K562 (cell line): ENCODE results near the gene SHANK3. TPM values are rescaled to one million over a fixed set of nuclear protein-coding genes. Genes with fewer than 3 reads are reported as not detected.

Source experiments
- ATAC-seq: fragments of 200-7000 bp; cut with Tn5 transposase; 3 replicates; pipeline ENCODE4 v1.9.1; 2020; ENCODE audit warnings: moderate library complexity
- BruUV-seq: library from RNA; stranded (reverse); fragments of 400-500 nt; replicated peaks from 2 replicates; lab custom pipeline; 2021; lab: Mats Ljungman, UMichigan
- CTCF ChIA-PET: fragments of 300-600 bp; formaldehyde crosslinking; extraction: SDS; loops from one replicate; lab custom pipeline; 2021; ENCODE audit warnings: low intra/inter-chr PET ratio; lab: Yijun Ruan, JAX
- POLR2A ChIA-PET: fragments of 300-600, 350-650 bp; sonication (Branson Sonifier 250); formaldehyde crosslinking; extraction: SDS; loops from one replicate; lab custom pipeline; 2021; ENCODE audit warnings: antibody characterized with exemption, inconsistent platforms; lab: Yijun Ruan, JAX
- DNase-seq, 4 experiments: peaks; one replicate each; pipeline versions ENCODE4 v3.0.0 to v3.0.0-alpha.2; 2011 to 2018; ENCODE audit warnings: low spot score in 3 of 4, mixed read lengths in 3 of 4; ENCODE audit errors: extremely low read depth in 1 of 4
- FAIRE-seq: peaks from 2 replicates; lab custom pipeline; 2011; peaks lifted over from hg19 to GRCh38; lab: Jason Lieb, UNC
- H2AFZ ChIP-seq: 2 replicates; pipeline ENCODE4 v1.6.0; 2011; ENCODE audit warnings: low read depth, low read length, control low read depth, inconsistent platforms
- H3K27ac ChIP-seq: fragments of 200-600 bp; 3 replicates; pipeline ENCODE4 v1.8.0; 2011; ENCODE audit warnings: low read depth, mild to moderate bottlenecking, control low read depth, inconsistent platforms, low read length, moderate library complexity, mixed read lengths; ENCODE audit errors: extremely low read depth
- H3K27me3 ChIP-seq, 2 experiments: fragments of 300-600 bp in 1 of 2; 2 replicates in 1 of 2; 3 replicates in 1 of 2; pipeline versions ENCODE4 v1.6.0 to v1.8.0; 2011; ENCODE audit warnings: inconsistent platforms in 2 of 2, low read length in 2 of 2, mild to moderate bottlenecking in 1 of 2, mixed read lengths in 1 of 2, moderate library complexity in 1 of 2; ENCODE audit not compliant: control insufficient read depth in 2 of 2, insufficient read depth in 2 of 2
- H3K36me3 ChIP-seq: fragments of 300-600 bp; 3 replicates; pipeline ENCODE4 v1.8.0; 2011; ENCODE audit warnings: mild to moderate bottlenecking, low read length, inconsistent platforms; ENCODE audit not compliant: control insufficient read depth, insufficient read depth
- H3K4me1 ChIP-seq, 2 experiments: fragments of 200-600 bp in 1 of 2; replicated peaks in 1 of 2; 2 replicates in 1 of 2; 3 replicates in 1 of 2; pipeline versions ENCODE4 v1.5.1 to v1.8.0; 2011; ENCODE audit warnings: inconsistent platforms in 2 of 2, low read length in 2 of 2, mild to moderate bottlenecking in 1 of 2, mixed read lengths in 1 of 2, moderate library complexity in 1 of 2; ENCODE audit not compliant: control insufficient read depth in 2 of 2, insufficient read depth in 2 of 2
- H3K4me2 ChIP-seq: 2 replicates; pipeline ENCODE4 v1.6.1; 2011; ENCODE audit warnings: low read length, control low read depth, inconsistent platforms, mixed read lengths; ENCODE audit not compliant: insufficient read depth
- H3K4me3 ChIP-seq: fragments of 200-600 bp; sonication (generic), shearing (Covaris generic); 2 replicates; pipeline ENCODE4 v1.5.1; 2016; ENCODE audit warnings: control low read depth, inconsistent platforms
- H3K79me2 ChIP-seq: fragments of 200-600 bp; 3 replicates; pipeline ENCODE4 v1.8.0; 2011; ENCODE audit warnings: low read length, inconsistent platforms; ENCODE audit not compliant: control insufficient read depth, insufficient read depth
- H3K9ac ChIP-seq, 2 experiments: 2 replicates each; pipeline versions ENCODE4 v1.6.0 to v1.6.1; 2011; ENCODE audit warnings: low read depth in 2 of 2, low read length in 2 of 2, control low read depth in 1 of 2, inconsistent platforms in 1 of 2, mild to moderate bottlenecking in 1 of 2, mixed read lengths in 1 of 2; ENCODE audit not compliant: insufficient read depth in 1 of 2
- H3K9me1 ChIP-seq: one replicate; pipeline ENCODE4 v1.6.0; 2011; ENCODE audit warnings: inconsistent platforms, mild to moderate bottlenecking, low read length, moderate library complexity; ENCODE audit not compliant: control insufficient read depth, insufficient read depth
- H3K9me3 ChIP-seq: replicated peaks from 2 replicates; pipeline ENCODE4 v1.5.1; 2011; ENCODE audit warnings: low read depth, low read length, inconsistent platforms; ENCODE audit not compliant: control insufficient read depth, insufficient read depth
- H4K20me1 ChIP-seq: replicated peaks from 2 replicates; pipeline ENCODE4 v1.6.1; 2011; ENCODE audit warnings: low read length, inconsistent platforms, mixed read lengths; ENCODE audit not compliant: control insufficient read depth, insufficient read depth
- ARHGAP35 ChIP-seq: fragments of 450-650 bp; IDR thresholded peaks from 2 replicates; pipeline ENCODE4 v1.6.1; 2018; ENCODE audit not compliant: partially characterized antibody
- BCL6 ChIP-seq: fragments of 250-450 bp; sonication (Bioruptor Pico); IDR thresholded peaks from 2 replicates; pipeline ENCODE4 v1.4.0; 2020
- EP400 ChIP-seq: fragments of 450-650 bp; IDR thresholded peaks from 2 replicates; pipeline ENCODE4 v1.6.1; 2017; ENCODE audit warnings: antibody characterized with exemption, mild to moderate bottlenecking, moderate library complexity
- ETV1 ChIP-seq: fragments of 450-650 bp; conservative IDR thresholded peaks from 2 replicates; pipeline ENCODE4 v1.6.1; 2016; ENCODE audit warnings: missing genetic modification characterization, control low read depth, low read depth, missing compliant biosample characterization
- KAT2B ChIP-seq: IDR thresholded peaks from one replicate; pipeline ENCODE4 v1.6.1; 2012; ENCODE audit warnings: low read depth, mild to moderate bottlenecking, control low read depth, inconsistent platforms, low read length, moderate library complexity
- KDM4B ChIP-seq, 2 experiments: fragments of 450-650 bp in 1 of 2; sonication (generic) in 1 of 2; IDR thresholded peaks; 2 replicates each; pipeline ENCODE4 v1.6.1; 2016 to 2017; ENCODE audit warnings: borderline replicate concordance in 2 of 2, antibody characterized with exemption in 1 of 2, low read depth in 1 of 2, mild to moderate bottlenecking in 1 of 2
- MAFF ChIP-seq: IDR thresholded peaks from 2 replicates; pipeline ENCODE4 v1.6.1; 2012; ENCODE audit warnings: low read length, improper control_type of control experiment
- MAZ ChIP-seq, 2 experiments: fragments of 450-650 bp in 1 of 2; sonication (generic) in 1 of 2; formaldehyde crosslinking; IDR thresholded peaks in 1 of 2; conservative IDR thresholded peaks in 1 of 2; 2 replicates each; pipeline versions ENCODE4 v1.4.0 to v1.5.0; 2020; ENCODE audit warnings: mild to moderate bottlenecking in 1 of 2, missing genetic modification reagents in 1 of 2
- NUFIP1 ChIP-seq: fragments of 450-650 bp; IDR thresholded peaks from 2 replicates; pipeline ENCODE4 v1.6.1; 2018; ENCODE audit not compliant: partially characterized antibody
- ZNF124 ChIP-seq: sonication (generic); formaldehyde crosslinking; IDR thresholded peaks from 2 replicates; pipeline ENCODE4 v1.8.1; 2022; ENCODE audit warnings: missing genetic modification reagents
- ZNF695 ChIP-seq: fragments of 450-650 bp; formaldehyde crosslinking; IDR thresholded peaks from 2 replicates; pipeline ENCODE4 v1.4.0; 2020; ENCODE audit warnings: mild to moderate bottlenecking, moderate library complexity
- WGBS: fragments of 100-300 bp; shearing (Covaris generic); methylation state at CpG from one replicate; pipeline ENCODE4 v1.1.6; 2016; ENCODE audit warnings: low coverage, mixed read lengths; ENCODE audit not compliant: insufficient coverage; ENCODE audit errors: missing lambda C conversion rate; 5-methylcytosine and 5-hydroxymethylcytosine counted together
- in situ Hi-C: fragments of 300-500 bp; cut with MboI; formaldehyde crosslinking; loops from 4 replicates; pipeline ENCODE4 v1.15.0; 2018; ENCODE audit warnings: inconsistent platforms, mixed read lengths
- intact Hi-C: fragments of 100-400 bp; cut with micrococcal nuclease; formaldehyde crosslinking; loops from 2 replicates; pipeline ENCODE4 v1.14.2; 2022
- polyA plus RNA-seq, 8 experiments: library from polyadenylated mRNA; depleted of rRNA in 4 of 8; stranded (reverse) in 5 of 8; unstranded in 3 of 8; fragments of >200 nt; fragmentation: Nextera tagmentation in 2 of 8; fragmentation: Illumina TruSeq in 1 of 8; extraction: Ambion mirVana in 2 of 8; extraction: Trizol in 1 of 8; gene quantifications; 2 replicates each; pipeline versions ENCODE4 v1.2.1 to v1.2.3, GENCODE V29; 2011 to 2014; ENCODE audit warnings: inconsistent platforms in 1 of 8, missing spikeins in 1 of 8
- total RNA-seq, 7 experiments: library from RNA; depleted of rRNA in 6 of 7; stranded (reverse); fragments of >200 nt in 6 of 7; fragmentation: Illumina TruSeq in 2 of 7; extraction: Trizol in 2 of 7; gene quantifications; 2 replicates each; pipeline versions ENCODE4 v1.2.1 to v1.2.3, GENCODE V29; 2011 to 2021; ENCODE audit warnings: low replicate concordance in 1 of 7
- TF ChIP-seq, protein P1 (sequence below): fragments of 450-650 bp; IDR thresholded peaks from 2 replicates; pipeline ENCODE4 v1.6.1; 2016
- TF ChIP-seq, protein P2 (sequence below), 2 experiments: fragments of 450-650 bp in 1 of 2; sonication (generic) in 1 of 2; formaldehyde crosslinking in 1 of 2; IDR thresholded peaks in 1 of 2; conservative IDR thresholded peaks in 1 of 2; 2 replicates each; pipeline versions ENCODE4 v1.6.1 to v1.8.1; 2016 to 2023; ENCODE audit warnings: mild to moderate bottlenecking in 2 of 2, moderate library complexity in 2 of 2, inconsistent platforms in 1 of 2, missing genetic modification reagents in 1 of 2
- TF ChIP-seq, protein P3 (sequence below): fragments of 450-650 bp; IDR thresholded peaks from 2 replicates; pipeline ENCODE4 v1.6.1; 2016; ENCODE audit warnings: low read depth, mild to moderate bottlenecking, moderate library complexity
- TF ChIP-seq, protein P4 (sequence below), 2 experiments: fragments of 450-650 bp; conservative IDR thresholded peaks; 2 replicates each; pipeline ENCODE4 v1.6.1; 2017; ENCODE audit warnings: mild to moderate bottlenecking in 2 of 2, moderate library complexity in 2 of 2

The SHANK3 gene
- total and polyA plus RNA-seq, 9 of the 15 experiments (the other 6 are each of a cell fraction or from before 2014, with no cell fraction given): 0.01 to 0.07 (median 0.03) TPM; not detected in 6

DNA sequence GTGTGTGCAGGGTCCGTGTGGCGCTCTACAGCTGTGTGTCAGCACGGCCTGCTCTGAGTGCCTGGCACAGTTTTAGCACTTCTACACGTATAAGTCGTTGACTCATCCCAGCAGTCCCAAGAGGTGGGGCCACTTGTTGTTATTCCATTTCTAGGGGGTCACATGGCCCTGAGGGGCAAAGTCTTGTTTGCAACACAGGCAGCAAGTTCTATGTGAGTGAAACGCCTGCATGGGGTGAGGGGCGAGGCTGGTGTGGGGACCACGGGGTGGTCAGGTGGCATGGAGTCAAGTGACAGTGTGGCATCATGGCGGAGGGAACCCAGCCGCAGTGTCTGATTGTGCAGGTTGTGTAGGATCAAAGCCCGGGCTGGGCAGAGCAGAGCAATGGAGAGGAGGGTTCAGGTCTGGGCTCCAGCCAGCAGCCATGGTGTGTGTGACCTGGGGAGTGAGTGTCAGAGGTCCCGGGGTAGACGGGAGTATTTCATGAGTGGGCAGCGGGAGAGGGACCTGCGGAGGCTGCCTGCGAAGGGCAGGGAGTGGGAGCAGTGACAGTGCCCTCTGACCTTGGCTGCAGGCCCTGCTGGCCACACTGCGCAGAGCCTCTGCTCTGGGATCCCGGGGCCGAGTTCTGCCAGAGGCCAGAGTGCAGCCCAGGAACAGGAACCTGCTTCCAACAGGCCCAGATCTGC lies 27.9 kb downstream of the SHANK3 start:
- Histone ChIP-seq H2AFZ (no peak overlapping the region), H3K4me3 (no peak overlapping the region), H4K20me1 (no peaks in the 10 kb centered on the region), H3K4me1 (peaks cover 0 to 36% of the 10 kb centered on the region in 2 experiments; a peak in 2 of 5 replicates), H3K9ac (no peak overlapping the region), H3K36me3 (no peaks in the 10 kb centered on the region), H3K79me2 (no peaks in the 10 kb centered on the region), H3K27me3 (peaks cover 2 to 34% of the 10 kb centered on the region in 2 experiments; a peak in 3 of 5 replicates), H3K27ac (no peak overlapping the region), H3K9me1 (no peaks in the 10 kb centered on the region), H3K9me3 (no peaks in the 10 kb centered on the region), H3K4me2 (no peak overlapping the region)
- WGBS: 27% methylated on average over 18 of the region's 19 CpGs
- DNase-seq (no peak), ATAC-seq (no peak), FAIRE-seq (no peak)
- ChIA-PET POLR2A (interaction anchor here (0.8 kb wide), 1 partner anchor 16 kb away, joined by 3 read pairs; no protein-coding TSS in a partner anchor), CTCF (interaction anchor here (0.8 kb wide), 1 partner anchor 125 kb away, joined by 3 read pairs; no protein-coding TSS in a partner anchor)
- intact Hi-C loops (no loop called here), in situ Hi-C loops (no loop called here)
- no TSS peak for BruUV-seq
- TF ChIP-seq ARHGAP35 (no peak), ZNF695 (CRISPR knock-in tag) (no peak), BCL6 (CRISPR knock-in tag) (no peak), MAZ (CRISPR knock-in tag; conservative IDR thresholded peaks at IDR 0.05 in 1 of 2, IDR thresholded peaks at IDR 0.05 in 1 of 2) (no peak), EP400 (no peak), KAT2B (no peak), NUFIP1 (no peak), KDM4B (IDR thresholded peaks at IDR 0.05; ENCODE audit: borderline replicate concordance in 2 of 2, low read depth in 1 of 2) (no peak), ZNF124 (CRISPR knock-in tag) (no peak), ETV1 (tag) (no peak), MAFF (no peak)
- TF ChIP-seq, protein P1, sequence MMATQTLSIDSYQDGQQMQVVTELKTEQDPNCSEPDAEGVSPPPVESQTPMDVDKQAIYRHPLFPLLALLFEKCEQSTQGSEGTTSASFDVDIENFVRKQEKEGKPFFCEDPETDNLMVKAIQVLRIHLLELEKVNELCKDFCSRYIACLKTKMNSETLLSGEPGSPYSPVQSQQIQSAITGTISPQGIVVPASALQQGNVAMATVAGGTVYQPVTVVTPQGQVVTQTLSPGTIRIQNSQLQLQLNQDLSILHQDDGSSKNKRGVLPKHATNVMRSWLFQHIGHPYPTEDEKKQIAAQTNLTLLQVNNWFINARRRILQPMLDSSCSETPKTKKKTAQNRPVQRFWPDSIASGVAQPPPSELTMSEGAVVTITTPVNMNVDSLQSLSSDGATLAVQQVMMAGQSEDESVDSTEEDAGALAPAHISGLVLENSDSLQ: no peak
- TF ChIP-seq, protein P2, sequence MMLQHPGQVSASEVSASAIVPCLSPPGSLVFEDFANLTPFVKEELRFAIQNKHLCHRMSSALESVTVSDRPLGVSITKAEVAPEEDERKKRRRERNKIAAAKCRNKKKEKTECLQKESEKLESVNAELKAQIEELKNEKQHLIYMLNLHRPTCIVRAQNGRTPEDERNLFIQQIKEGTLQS (IDR thresholded peaks at IDR 0.05): no peak
- TF ChIP-seq, protein P2 (CRISPR knock-in tag; conservative IDR thresholded peaks at IDR 0.05): no peak
- TF ChIP-seq, protein P3, sequence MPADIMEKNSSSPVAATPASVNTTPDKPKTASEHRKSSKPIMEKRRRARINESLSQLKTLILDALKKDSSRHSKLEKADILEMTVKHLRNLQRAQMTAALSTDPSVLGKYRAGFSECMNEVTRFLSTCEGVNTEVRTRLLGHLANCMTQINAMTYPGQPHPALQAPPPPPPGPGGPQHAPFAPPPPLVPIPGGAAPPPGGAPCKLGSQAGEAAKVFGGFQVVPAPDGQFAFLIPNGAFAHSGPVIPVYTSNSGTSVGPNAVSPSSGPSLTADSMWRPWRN: no peak
- TF ChIP-seq, protein P4, sequence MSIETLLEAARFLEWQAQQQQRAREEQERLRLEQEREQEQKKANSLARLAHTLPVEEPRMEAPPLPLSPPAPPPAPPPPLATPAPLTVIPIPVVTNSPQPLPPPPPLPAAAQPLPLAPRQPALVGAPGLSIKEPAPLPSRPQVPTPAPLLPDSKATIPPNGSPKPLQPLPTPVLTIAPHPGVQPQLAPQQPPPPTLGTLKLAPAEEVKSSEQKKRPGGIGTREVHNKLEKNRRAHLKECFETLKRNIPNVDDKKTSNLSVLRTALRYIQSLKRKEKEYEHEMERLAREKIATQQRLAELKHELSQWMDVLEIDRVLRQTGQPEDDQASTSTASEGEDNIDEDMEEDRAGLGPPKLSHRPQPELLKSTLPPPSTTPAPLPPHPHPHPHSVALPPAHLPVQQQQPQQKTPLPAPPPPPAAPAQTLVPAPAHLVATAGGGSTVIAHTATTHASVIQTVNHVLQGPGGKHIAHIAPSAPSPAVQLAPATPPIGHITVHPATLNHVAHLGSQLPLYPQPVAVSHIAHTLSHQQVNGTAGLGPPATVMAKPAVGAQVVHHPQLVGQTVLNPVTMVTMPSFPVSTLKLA (conservative IDR thresholded peaks at IDR 0.05): no peak
